ENCODE results near the gene FNDC3A. TPM values are rescaled to one million over a fixed set of nuclear protein-coding genes. Genes with fewer than 3 reads are reported as not detected.

Gene FNDC3A
- total RNA-seq, 4 donors from 2014 or later = 31.3 to 129 (median 69.9) TPM

- no peak for TF ChIP-seq CTCF (IDR thresholded peaks at IDR 0.05)
- TF ChIP-seq POLR2A (IDR thresholded peaks at IDR 0.05) = no peak
- no peak for DNase-seq
- intact Hi-C loops (cut with DNase I; ENCODE audit: low total_unique reads) = no loop called here
- Histone ChIP-seq H3K27me3 (no peaks in the 10 kb centered on the region), H3K4me3 (no peak overlapping the region), H3K4me1 (no peaks in the 10 kb centered on the region), H3K27ac (no peak overlapping the region), H3K9me3 (no peaks in the 10 kb centered on the region), H3K36me3 (no peaks in the 10 kb centered on the region)
These were observed 70.8 kb downstream of the FNDC3A start for GRCh38 chr13:49046519-49046918.

GRCh38 chr13:49052813-49053212 lies 77.1 kb downstream of the FNDC3A start:
- H3K27ac ChIP-seq = no peak overlapping the region
- no peaks in the 10 kb centered on the region for H3K36me3 ChIP-seq
- no peak for DNase-seq
- no peaks in the 10 kb centered on the region for H3K4me1 ChIP-seq
- no peak for TF ChIP-seq POLR2A (IDR thresholded peaks at IDR 0.05)
- TF ChIP-seq CTCF (IDR thresholded peaks at IDR 0.05) = no peak
- H3K27me3 ChIP-seq = no peaks in the 10 kb centered on the region
- no peaks in the 10 kb centered on the region for H3K9me3 ChIP-seq
- H3K4me3 ChIP-seq = no peak overlapping the region
- intact Hi-C loops (cut with DNase I; ENCODE audit: low total_unique reads) = no loop called here

GRCh38 chr13:49053215-49053614 lies 77.5 kb downstream of the FNDC3A start:
- H3K27me3 ChIP-seq = no peaks in the 10 kb centered on the region
- intact Hi-C loops (cut with DNase I; ENCODE audit: low total_unique reads) = no loop called here
- no peaks in the 10 kb centered on the region for H3K9me3 ChIP-seq
- no peaks in the 10 kb centered on the region for H3K36me3 ChIP-seq
- no peak for DNase-seq
- no peaks in the 10 kb centered on the region for H3K4me1 ChIP-seq
- TF ChIP-seq CTCF (IDR thresholded peaks at IDR 0.05) (no peak), POLR2A (IDR thresholded peaks at IDR 0.05) (no peak)
- H3K27ac ChIP-seq = no peak overlapping the region
- no peak overlapping the region for H3K4me3 ChIP-seq

GRCh38 chr13:49053906-49054305 lies 78.2 kb downstream of the FNDC3A start:
- no peak overlapping the region for H3K4me3 ChIP-seq
- H3K4me1 ChIP-seq = no peaks in the 10 kb centered on the region
- H3K27me3 ChIP-seq = no peaks in the 10 kb centered on the region
- H3K36me3 ChIP-seq = no peaks in the 10 kb centered on the region
- intact Hi-C loops (cut with DNase I; ENCODE audit: low total_unique reads) = no loop called here
- H3K27ac ChIP-seq = no peak overlapping the region
- no peaks in the 10 kb centered on the region for H3K9me3 ChIP-seq
- TF ChIP-seq CTCF (IDR thresholded peaks at IDR 0.05) = no peak
- TF ChIP-seq POLR2A (IDR thresholded peaks at IDR 0.05) = no peak
- no peak for DNase-seq

- Histone ChIP-seq H3K36me3 (no peaks in the 10 kb centered on the region), H3K27ac (no peak overlapping the region), H3K4me1 (no peaks in the 10 kb centered on the region), H3K4me3 (no peak overlapping the region), H3K9me3 (no peaks in the 10 kb centered on the region), H3K27me3 (no peaks in the 10 kb centered on the region)
- DNase-seq = no peak
- intact Hi-C loops (cut with DNase I; ENCODE audit: low total_unique reads) = no loop called here
- no peak for TF ChIP-seq POLR2A (IDR thresholded peaks at IDR 0.05)
- no peak for TF ChIP-seq CTCF (IDR thresholded peaks at IDR 0.05)
These were observed 79.3 kb downstream of the FNDC3A start for GRCh38 chr13:49055021-49055420.
